ENCODE measurements around the gene GRAMD2A. TPM values are rescaled to one million over a fixed set of nuclear protein-coding genes. Genes with fewer than 3 reads are reported as not detected.

The GRAMD2A gene
- total RNA-seq, 1 donor from 2014 or later = 5.5 TPM

- FAIRE-seq = no peak
- no peak for TF ChIP-seq CTCF (IDR thresholded peaks at IDR 0.05; ENCODE audit: insufficient read depth, low read length, severe bottlenecking)
- H3K27me3 ChIP-seq (ENCODE audit: control insufficient read depth, insufficient read depth, low read length) = no peaks in the 10 kb centered on the region
- peaks cover 2% of the 10 kb centered on the region for H3K36me3 ChIP-seq (ENCODE audit: control insufficient read depth, insufficient read depth, low read length)
- DNase-seq (ENCODE audit: low read depth) = no peak
- H3K4me3 ChIP-seq (ENCODE audit: low read depth, low read length) = no peak overlapping the region
Observed at GRCh38 chr15:72162569-72162968, 35.0 kb downstream of the GRAMD2A start.

- DNase-seq (ENCODE audit: low read depth) = no peak
- H3K27me3 ChIP-seq (ENCODE audit: control insufficient read depth, insufficient read depth, low read length) = no peaks in the 10 kb centered on the region
- TF ChIP-seq CTCF (IDR thresholded peaks at IDR 0.05; ENCODE audit: insufficient read depth, low read length, severe bottlenecking) = no peak
- H3K4me3 ChIP-seq (ENCODE audit: low read depth, low read length) = no peak overlapping the region
- peaks cover 2% of the 10 kb centered on the region for H3K36me3 ChIP-seq (ENCODE audit: control insufficient read depth, insufficient read depth, low read length)
- no peak for FAIRE-seq
Observed at GRCh38 chr15:72161361-72162132, 36.0 kb downstream of the GRAMD2A start.

- TF ChIP-seq CTCF (IDR thresholded peaks at IDR 0.05; ENCODE audit: insufficient read depth, low read length, severe bottlenecking) = no peak
- H3K4me3 ChIP-seq (ENCODE audit: low read depth, low read length) = no peak overlapping the region
- FAIRE-seq = peak; percentile 58
Observed at GRCh38 chr15:72160696-72161245, 36.8 kb downstream of the GRAMD2A start.

GRCh38 chr15:72156928-72157327, 40.7 kb downstream of the GRAMD2A start:
- FAIRE-seq = no peak
- no peaks in the 10 kb centered on the region for H3K27me3 ChIP-seq (ENCODE audit: control insufficient read depth, insufficient read depth, low read length)
- H3K36me3 ChIP-seq (ENCODE audit: control insufficient read depth, insufficient read depth, low read length) = peaks cover 2% of the 10 kb centered on the region
- H3K4me3 ChIP-seq (ENCODE audit: low read depth, low read length) = no peak overlapping the region
- DNase-seq (ENCODE audit: low read depth) = no peak
- no peak for TF ChIP-seq CTCF (IDR thresholded peaks at IDR 0.05; ENCODE audit: insufficient read depth, low read length, severe bottlenecking)

More at GRCh38 chr15:72160696-72161245, 36.8 kb downstream of the GRAMD2A start:
- no peak for DNase-seq (ENCODE audit: low read depth)
- peaks cover 2% of the 10 kb centered on the region for H3K36me3 ChIP-seq (ENCODE audit: control insufficient read depth, insufficient read depth, low read length)
- no peaks in the 10 kb centered on the region for H3K27me3 ChIP-seq (ENCODE audit: control insufficient read depth, insufficient read depth, low read length)

GRCh38 chr15:72155635-72156616, 41.7 kb downstream of the GRAMD2A start:
- TF ChIP-seq CTCF (IDR thresholded peaks at IDR 0.05; ENCODE audit: insufficient read depth, low read length, severe bottlenecking) = peak; percentile 93
- H3K4me3 ChIP-seq (ENCODE audit: low read depth, low read length) = peak overlapping the region; percentile 23
- FAIRE-seq (no peak), DNase-seq (ENCODE audit: low read depth) (peak; percentile 74)
- no peaks in the 10 kb centered on the region for H3K36me3 ChIP-seq (ENCODE audit: control insufficient read depth, insufficient read depth, low read length)
- H3K27me3 ChIP-seq (ENCODE audit: control insufficient read depth, insufficient read depth, low read length) = no peaks in the 10 kb centered on the region
